ENCODE measurements around the gene LMNTD1. TPM values are rescaled to one million over a fixed set of nuclear protein-coding genes. Genes with fewer than 3 reads are reported as not detected.
A peak's percentile ranks its signal among the peaks of the same experiment; 100 is the strongest.

LMNTD1 gene
- polyA plus RNA-seq, 1 of the 3 experiments (the other 2 are of a cell fraction), result 0.20 TPM

DNA sequence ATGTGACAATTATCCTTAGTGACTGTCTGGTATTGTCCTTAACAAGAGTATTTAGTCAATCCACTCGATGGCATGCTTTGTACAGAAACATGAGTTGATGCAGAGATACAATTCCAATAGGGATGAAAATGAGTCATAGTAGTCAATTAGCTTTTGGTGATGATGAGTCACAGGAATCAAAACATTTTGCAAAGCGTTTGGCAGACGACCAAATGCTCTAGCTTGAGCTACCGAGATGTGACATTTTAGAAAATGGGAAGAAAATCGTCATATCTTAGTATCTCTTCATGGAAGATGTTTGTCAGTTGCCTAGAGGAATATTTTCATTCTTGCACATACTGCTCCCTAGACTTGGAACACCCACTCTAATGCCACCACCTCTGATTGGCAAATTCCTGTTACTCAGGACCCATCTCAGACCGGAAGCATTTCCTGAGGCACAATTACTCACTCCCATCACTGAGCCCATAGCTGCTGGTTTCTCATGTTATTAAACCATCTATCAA, 95.0 kb downstream of the LMNTD1 start (continued):
- TF ChIP-seq, protein P1, sequence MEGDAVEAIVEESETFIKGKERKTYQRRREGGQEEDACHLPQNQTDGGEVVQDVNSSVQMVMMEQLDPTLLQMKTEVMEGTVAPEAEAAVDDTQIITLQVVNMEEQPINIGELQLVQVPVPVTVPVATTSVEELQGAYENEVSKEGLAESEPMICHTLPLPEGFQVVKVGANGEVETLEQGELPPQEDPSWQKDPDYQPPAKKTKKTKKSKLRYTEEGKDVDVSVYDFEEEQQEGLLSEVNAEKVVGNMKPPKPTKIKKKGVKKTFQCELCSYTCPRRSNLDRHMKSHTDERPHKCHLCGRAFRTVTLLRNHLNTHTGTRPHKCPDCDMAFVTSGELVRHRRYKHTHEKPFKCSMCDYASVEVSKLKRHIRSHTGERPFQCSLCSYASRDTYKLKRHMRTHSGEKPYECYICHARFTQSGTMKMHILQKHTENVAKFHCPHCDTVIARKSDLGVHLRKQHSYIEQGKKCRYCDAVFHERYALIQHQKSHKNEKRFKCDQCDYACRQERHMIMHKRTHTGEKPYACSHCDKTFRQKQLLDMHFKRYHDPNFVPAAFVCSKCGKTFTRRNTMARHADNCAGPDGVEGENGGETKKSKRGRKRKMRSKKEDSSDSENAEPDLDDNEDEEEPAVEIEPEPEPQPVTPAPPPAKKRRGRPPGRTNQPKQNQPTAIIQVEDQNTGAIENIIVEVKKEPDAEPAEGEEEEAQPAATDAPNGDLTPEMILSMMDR (IDR thresholded peaks at IDR 0.05), result no peak
- TF ChIP-seq TAF1 (IDR thresholded peaks at IDR 0.05; ENCODE audit: borderline replicate concordance, low read depth, low read length), result no peak
- TF ChIP-seq, protein P2, sequence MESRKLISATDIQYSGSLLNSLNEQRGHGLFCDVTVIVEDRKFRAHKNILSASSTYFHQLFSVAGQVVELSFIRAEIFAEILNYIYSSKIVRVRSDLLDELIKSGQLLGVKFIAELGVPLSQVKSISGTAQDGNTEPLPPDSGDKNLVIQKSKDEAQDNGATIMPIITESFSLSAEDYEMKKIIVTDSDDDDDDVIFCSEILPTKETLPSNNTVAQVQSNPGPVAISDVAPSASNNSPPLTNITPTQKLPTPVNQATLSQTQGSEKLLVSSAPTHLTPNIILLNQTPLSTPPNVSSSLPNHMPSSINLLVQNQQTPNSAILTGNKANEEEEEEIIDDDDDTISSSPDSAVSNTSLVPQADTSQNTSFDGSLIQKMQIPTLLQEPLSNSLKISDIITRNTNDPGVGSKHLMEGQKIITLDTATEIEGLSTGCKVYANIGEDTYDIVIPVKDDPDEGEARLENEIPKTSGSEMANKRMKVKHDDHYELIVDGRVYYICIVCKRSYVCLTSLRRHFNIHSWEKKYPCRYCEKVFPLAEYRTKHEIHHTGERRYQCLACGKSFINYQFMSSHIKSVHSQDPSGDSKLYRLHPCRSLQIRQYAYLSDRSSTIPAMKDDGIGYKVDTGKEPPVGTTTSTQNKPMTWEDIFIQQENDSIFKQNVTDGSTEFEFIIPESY (IDR thresholded peaks at IDR 0.05; ENCODE audit: borderline replicate concordance, low read depth), result 0 out of 2 replicates have a peak, but pooled peaks have one; percentile 60
- TF ChIP-seq EP300 (IDR thresholded peaks at IDR 0.05; ENCODE audit: borderline replicate concordance in 1 of 2, low read depth in 1 of 2, low read length in 1 of 2), result peak; percentile 59 to 93
- TF ChIP-seq, protein P3, sequence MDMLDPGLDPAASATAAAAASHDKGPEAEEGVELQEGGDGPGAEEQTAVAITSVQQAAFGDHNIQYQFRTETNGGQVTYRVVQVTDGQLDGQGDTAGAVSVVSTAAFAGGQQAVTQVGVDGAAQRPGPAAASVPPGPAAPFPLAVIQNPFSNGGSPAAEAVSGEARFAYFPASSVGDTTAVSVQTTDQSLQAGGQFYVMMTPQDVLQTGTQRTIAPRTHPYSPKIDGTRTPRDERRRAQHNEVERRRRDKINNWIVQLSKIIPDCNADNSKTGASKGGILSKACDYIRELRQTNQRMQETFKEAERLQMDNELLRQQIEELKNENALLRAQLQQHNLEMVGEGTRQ (IDR thresholded peaks at IDR 0.05; ENCODE audit: borderline replicate concordance, low read depth, low read length), result no peak

DNA sequence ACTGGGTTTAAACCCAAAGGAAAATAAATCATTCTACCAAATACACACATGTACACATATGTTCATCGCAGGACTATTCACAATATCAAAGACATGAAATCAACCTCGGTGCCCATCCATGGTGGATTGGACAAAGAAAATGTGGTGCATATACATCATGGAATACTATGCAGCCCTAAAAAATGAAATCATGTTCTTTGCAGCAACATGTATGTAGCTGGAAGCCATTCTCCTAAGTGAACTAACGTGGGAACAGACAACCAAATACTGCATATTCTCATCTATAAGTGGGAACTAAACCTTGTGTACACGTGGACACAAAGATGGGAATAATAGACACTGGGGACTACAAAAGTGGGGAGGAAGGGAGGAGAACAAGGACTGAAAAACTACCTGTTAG, 96.6 kb downstream of the LMNTD1 start:
- H3K9me2 ChIP-seq, result no peaks in the 10 kb centered on the region
- H3K4me3 ChIP-seq (ENCODE audit: low read depth in 2 of 2, low read length in 1 of 2), result no peak overlapping the region
- DNase-seq, result no peak
- H3F3A ChIP-seq (replicated peaks; ENCODE audit: insufficient read depth), result peaks cover 38% of the 10 kb centered on the region
- H3K4me2 ChIP-seq, result no peak overlapping the region
- no peaks in the 10 kb centered on the region for H3K9me3 ChIP-seq
- ChIA-PET CTCF (no interaction called here), POLR2A (no interaction called here)
- peaks cover 4 to 12% of the 10 kb centered on the region in 2 experiments for H3K4me1 ChIP-seq (ENCODE audit: control insufficient read depth in 1 of 2, insufficient read depth in 2 of 2, low read depth in 1 of 2, low read length in 1 of 2)
- H3K79me2 ChIP-seq (ENCODE audit: insufficient read depth), result no peaks in the 10 kb centered on the region
- WGBS (ENCODE audit: low lambda C conversion rate), result 79% methylated on average over 4 of the region's 4 CpGs
- H3K27me3 ChIP-seq (ENCODE audit: insufficient read depth), result no peaks in the 10 kb centered on the region
- H2AFZ ChIP-seq (ENCODE audit: low read depth), result no peak overlapping the region
- H3K9ac ChIP-seq, result no peak overlapping the region
- H3K36me3 ChIP-seq (replicated peaks in 1 of 2; ENCODE audit: control insufficient read depth in 1 of 2, insufficient read depth in 2 of 2, low read length in 1 of 2), result no peaks in the 10 kb centered on the region
- H3K27ac ChIP-seq (ENCODE audit: low read depth in 2 of 2, low read length in 1 of 2), result peak overlapping the region in 1 of 2 experiments; percentile 99; a peak in 2 of 4 replicates
- TF ChIP-seq, protein P4, sequence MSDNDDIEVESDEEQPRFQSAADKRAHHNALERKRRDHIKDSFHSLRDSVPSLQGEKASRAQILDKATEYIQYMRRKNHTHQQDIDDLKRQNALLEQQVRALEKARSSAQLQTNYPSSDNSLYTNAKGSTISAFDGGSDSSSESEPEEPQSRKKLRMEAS (IDR thresholded peaks at IDR 0.05; ENCODE audit: low read depth), result no peak
- TF ChIP-seq, protein P5, sequence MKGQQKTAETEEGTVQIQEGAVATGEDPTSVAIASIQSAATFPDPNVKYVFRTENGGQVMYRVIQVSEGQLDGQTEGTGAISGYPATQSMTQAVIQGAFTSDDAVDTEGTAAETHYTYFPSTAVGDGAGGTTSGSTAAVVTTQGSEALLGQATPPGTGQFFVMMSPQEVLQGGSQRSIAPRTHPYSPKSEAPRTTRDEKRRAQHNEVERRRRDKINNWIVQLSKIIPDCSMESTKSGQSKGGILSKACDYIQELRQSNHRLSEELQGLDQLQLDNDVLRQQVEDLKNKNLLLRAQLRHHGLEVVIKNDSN (IDR thresholded peaks at IDR 0.05; ENCODE audit: borderline replicate concordance, low read depth), result no peak
- no peaks in the 10 kb centered on the region for H4K20me1 ChIP-seq (ENCODE audit: insufficient read depth)
